Prostate gland (tissue), 2 donors: ENCODE data around the gene CCDC158.

Experiments
- CTCF ChIP-seq, 4 experiments: fragments of 200-600 bp in 2 of 4; fragments of 450-650 bp in 2 of 4; sonication (generic) in 2 of 4; IDR thresholded peaks; 1 replicate in 3 of 4; 2 replicates in 1 of 4; pipeline ENCODE4 v1.5.1; 2016 to 2019; ENCODE audit warnings: antibody characterized with exemption in 4 of 4, mild to moderate bottlenecking in 2 of 4, moderate library complexity in 2 of 4
- POLR2A ChIP-seq: fragments of 450-650 bp; IDR thresholded peaks from one replicate; pipeline ENCODE4 v1.6.1; 2016; ENCODE audit warnings: antibody characterized with exemption, mild to moderate bottlenecking
- POLR2AphosphoS5 ChIP-seq: sonication (generic); formaldehyde crosslinking; IDR thresholded peaks from one replicate; pipeline ENCODE4 v1.6.1; 2017; ENCODE audit warnings: antibody characterized with exemption

- TF ChIP-seq CTCF (IDR thresholded peaks at IDR 0.05): no peak
- TF ChIP-seq POLR2AphosphoS5: no peak
- TF ChIP-seq POLR2A: no peak
Measured at GRCh38 chr4:76420762-76421581, at the start of gene CCDC158.
